SK-N-SH (cell line): ENCODE results near the gene ZG16. TPM values are rescaled to one million over a fixed set of nuclear protein-coding genes. Genes with fewer than 3 reads are reported as not detected.
"Not testable (repeated sequence)": the region's sequence is repeated elsewhere in the genome, so short reads cannot be mapped to it uniquely, and the experiment has no call there.

Experiments used
- CTCF ChIA-PET: fragments of 300-600, 350-600 bp; formaldehyde crosslinking; extraction: SDS; loops from one replicate; lab custom pipeline; 2021; lab: Yijun Ruan, JAX
- POLR2A ChIA-PET: fragments of 350-600 bp; sonication (Branson Sonifier 250); formaldehyde crosslinking; extraction: SDS; loops from one replicate; lab custom pipeline; 2020; ENCODE audit warnings: antibody characterized with exemption, inconsistent platforms; lab: Yijun Ruan, JAX
- DNase-seq: peaks from one replicate; pipeline ENCODE4 v3.0.0; 2012
- H2AFZ ChIP-seq: fragments of 200-600 bp; sonication (generic); 2 replicates; pipeline ENCODE4 v1.8.1; 2016; ENCODE audit warnings: antibody characterized with exemption, mild to moderate bottlenecking, low read depth
- H3F3A ChIP-seq: fragments of 200-600 bp; sonication (generic); replicated peaks from 2 replicates; pipeline ENCODE3; 2016; ENCODE audit warnings: antibody characterized with exemption, mild to moderate bottlenecking; ENCODE audit not compliant: insufficient read depth
- H3K27ac ChIP-seq, 2 experiments: fragments of 200-500 bp in 1 of 2; fragments of 200-600 bp in 1 of 2; sonication (Bioruptor generic) in 1 of 2; sonication (generic), shearing (Covaris generic) in 1 of 2; 2 replicates each; pipeline versions ENCODE4 v1.5.1 to v1.6.1; 2014 to 2016; ENCODE audit warnings: low read depth in 2 of 2, inconsistent platforms in 1 of 2, low read length in 1 of 2, mild to moderate bottlenecking in 1 of 2, mixed read lengths in 1 of 2
- H3K27me3 ChIP-seq: fragments of 200-600 bp; sonication (generic), shearing (Covaris generic); 2 replicates; pipeline ENCODE4 v1.6.1; 2016; ENCODE audit warnings: mixed run types; ENCODE audit not compliant: insufficient read depth
- H3K36me3 ChIP-seq, 2 experiments: fragments of 200-500 bp in 1 of 2; fragments of 200-600 bp in 1 of 2; sonication (Bioruptor generic) in 1 of 2; sonication (generic) in 1 of 2; replicated peaks in 1 of 2; 2 replicates each; pipeline versions ENCODE3 to v1.5.1; 2014 to 2016; ENCODE audit warnings: low read length in 1 of 2, mild to moderate bottlenecking in 1 of 2; ENCODE audit not compliant: insufficient read depth in 2 of 2, control insufficient read depth in 1 of 2
- H3K4me1 ChIP-seq, 2 experiments: fragments of 200-500 bp in 1 of 2; fragments of 200-600 bp in 1 of 2; sonication (Bioruptor generic) in 1 of 2; sonication (generic), shearing (Covaris generic) in 1 of 2; 2 replicates each; pipeline versions ENCODE4 v1.5.1 to v1.6.1; 2014 to 2016; ENCODE audit warnings: low read depth in 1 of 2, low read length in 1 of 2, mixed run types in 1 of 2; ENCODE audit not compliant: insufficient read depth in 2 of 2, control insufficient read depth in 1 of 2
- H3K4me2 ChIP-seq: fragments of 200-600 bp; sonication (generic), shearing (Covaris generic); 2 replicates; pipeline ENCODE4 v1.6.1; 2017; ENCODE audit warnings: mixed run types
- H3K4me3 ChIP-seq, 2 experiments: fragments of 200-500 bp in 1 of 2; fragments of 200-600 bp in 1 of 2; sonication (Bioruptor generic) in 1 of 2; sonication (generic), shearing (Covaris generic) in 1 of 2; 2 replicates each; pipeline versions ENCODE4 v1.5.1 to v1.8.1; 2014 to 2016; ENCODE audit warnings: low read depth in 2 of 2, inconsistent platforms in 1 of 2, low read length in 1 of 2, mild to moderate bottlenecking in 1 of 2, mixed read lengths in 1 of 2, moderate library complexity in 1 of 2
- H3K79me2 ChIP-seq: fragments of 200-600 bp; sonication (generic); 2 replicates; pipeline ENCODE4 v1.8.1; 2017; ENCODE audit warnings: mild to moderate bottlenecking; ENCODE audit not compliant: insufficient read depth
- H3K9ac ChIP-seq: fragments of 200-600 bp; sonication (generic); 2 replicates; pipeline ENCODE4 v1.6.1; 2017; ENCODE audit warnings: mixed run types
- H3K9me2 ChIP-seq: fragments of 200-600 bp; sonication (generic); 2 replicates; pipeline ENCODE4 v1.6.1; 2017; ENCODE audit warnings: mixed run types
- H3K9me3 ChIP-seq: fragments of 200-600 bp; sonication (generic); 2 replicates; pipeline ENCODE4 v1.6.1; 2017; ENCODE audit warnings: mixed run types, mild to moderate bottlenecking, moderate library complexity
- H4K20me1 ChIP-seq: fragments of 200-600 bp; sonication (generic); 2 replicates; pipeline ENCODE4 v1.6.1; 2017; ENCODE audit warnings: mild to moderate bottlenecking, mixed run types; ENCODE audit not compliant: insufficient read depth
- TAF1 ChIP-seq: IDR thresholded peaks from 2 replicates; pipeline ENCODE4 v1.6.1; 2012; ENCODE audit warnings: low read depth, mild to moderate bottlenecking, low read length, moderate library complexity, borderline replicate concordance
- TCF12 ChIP-seq: IDR thresholded peaks from 2 replicates; pipeline ENCODE4 v1.4.0; 2012
- USF2 ChIP-seq: fragments of 150-350 bp; IDR thresholded peaks from 2 replicates; pipeline ENCODE4 v1.6.1; 2017; ENCODE audit warnings: antibody characterized with exemption, low read length, low read depth, borderline replicate concordance
- WGBS: methylation state at CpG from one replicate; pipeline ENCODE4 v1.1.6; 2017; ENCODE audit warnings: low lambda C conversion rate; 5-methylcytosine and 5-hydroxymethylcytosine counted together
- polyA plus RNA-seq, 3 experiments: library from polyadenylated mRNA; depleted of rRNA; stranded (reverse); fragments of >200 nt; gene quantifications; 2 replicates each; pipeline ENCODE4 v1.2.3, GENCODE V29; 2012
- TF ChIP-seq, protein P1 (sequence below): IDR thresholded peaks from 2 replicates; pipeline ENCODE4; 2012
- TF ChIP-seq, protein P2 (sequence below): IDR thresholded peaks from 2 replicates; pipeline ENCODE4 v1.4.0; 2012; ENCODE audit warnings: low read depth, borderline replicate concordance

ZG16 gene
- polyA plus RNA-seq, 1 of the 3 experiments (the other 2 are of a cell fraction) = not detected

DNA sequence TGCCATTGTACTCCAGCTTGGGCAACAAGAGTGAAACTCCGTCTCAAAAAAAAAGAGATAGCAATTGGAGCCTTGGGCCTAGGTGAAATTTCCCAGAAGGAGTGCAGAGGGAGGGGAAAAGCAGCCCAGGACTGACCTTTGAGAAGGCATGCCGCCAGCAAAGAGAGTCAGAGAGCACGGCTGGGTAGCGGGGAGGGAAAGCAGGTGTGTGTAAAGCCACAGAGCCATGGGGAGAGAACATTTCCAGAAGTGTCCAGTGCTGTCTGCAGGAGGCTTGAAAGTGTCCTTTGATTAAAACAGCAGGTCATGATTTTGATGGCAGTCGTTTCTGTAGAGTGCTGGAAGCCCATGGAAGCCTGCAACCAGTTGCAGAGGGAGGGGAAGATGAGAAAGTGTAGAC lies 40.3 kb upstream of the ZG16 start:
- no peak for DNase-seq
- H3K27ac ChIP-seq = no peak overlapping the region
- H3K4me1 ChIP-seq = peaks cover 0 to 3% of the 10 kb centered on the region in 2 experiments; a peak in 1 of 4 replicates
- 61% methylated on average over 5 of the region's 5 CpGs for WGBS
- H3K9ac ChIP-seq = no peak overlapping the region
- ChIA-PET POLR2A (no interaction called here), CTCF (interaction anchor here (0.6 to 2.1 kb wide), 2 partner anchors 8 to 161 kb away, joined by 3 to 6 read pairs; no protein-coding TSS in a partner anchor)
- no peaks in the 10 kb centered on the region for H4K20me1 ChIP-seq
- no peaks in the 10 kb centered on the region for H3K9me3 ChIP-seq
- no peaks in the 10 kb centered on the region for H3K9me2 ChIP-seq
- no peak overlapping the region for H3K4me2 ChIP-seq
- no peak overlapping the region for H3K4me3 ChIP-seq
- H3K36me3 ChIP-seq = no peaks in the 10 kb centered on the region
- TF ChIP-seq TAF1 (no peak), TCF12 (no peak), USF2 (no peak)
- TF ChIP-seq, protein P1, sequence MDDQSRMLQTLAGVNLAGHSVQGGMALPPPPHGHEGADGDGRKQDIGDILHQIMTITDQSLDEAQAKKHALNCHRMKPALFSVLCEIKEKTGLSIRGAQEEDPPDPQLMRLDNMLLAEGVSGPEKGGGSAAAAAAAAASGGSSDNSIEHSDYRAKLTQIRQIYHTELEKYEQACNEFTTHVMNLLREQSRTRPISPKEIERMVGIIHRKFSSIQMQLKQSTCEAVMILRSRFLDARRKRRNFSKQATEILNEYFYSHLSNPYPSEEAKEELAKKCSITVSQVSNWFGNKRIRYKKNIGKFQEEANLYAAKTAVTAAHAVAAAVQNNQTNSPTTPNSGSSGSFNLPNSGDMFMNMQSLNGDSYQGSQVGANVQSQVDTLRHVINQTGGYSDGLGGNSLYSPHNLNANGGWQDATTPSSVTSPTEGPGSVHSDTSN = no peak
- no peaks in the 10 kb centered on the region for H3K79me2 ChIP-seq
- H3F3A ChIP-seq = no peaks in the 10 kb centered on the region
- no peak overlapping the region for H2AFZ ChIP-seq
- peaks cover 9% of the 10 kb centered on the region; the same call in 1 of the 2 replicates for H3K27me3 ChIP-seq

- 57% methylated on average over 2 of the region's 2 CpGs for WGBS
- ChIA-PET CTCF (interaction anchor here (1.1 to 2.1 kb wide), 2 partner anchors 9 to 10 kb away, joined by 3 to 6 read pairs; no protein-coding TSS in a partner anchor), POLR2A (no interaction called here)
These were observed 39.5 kb upstream of the ZG16 start for GRCh38 chr16:29738514-29738913.

DNA sequence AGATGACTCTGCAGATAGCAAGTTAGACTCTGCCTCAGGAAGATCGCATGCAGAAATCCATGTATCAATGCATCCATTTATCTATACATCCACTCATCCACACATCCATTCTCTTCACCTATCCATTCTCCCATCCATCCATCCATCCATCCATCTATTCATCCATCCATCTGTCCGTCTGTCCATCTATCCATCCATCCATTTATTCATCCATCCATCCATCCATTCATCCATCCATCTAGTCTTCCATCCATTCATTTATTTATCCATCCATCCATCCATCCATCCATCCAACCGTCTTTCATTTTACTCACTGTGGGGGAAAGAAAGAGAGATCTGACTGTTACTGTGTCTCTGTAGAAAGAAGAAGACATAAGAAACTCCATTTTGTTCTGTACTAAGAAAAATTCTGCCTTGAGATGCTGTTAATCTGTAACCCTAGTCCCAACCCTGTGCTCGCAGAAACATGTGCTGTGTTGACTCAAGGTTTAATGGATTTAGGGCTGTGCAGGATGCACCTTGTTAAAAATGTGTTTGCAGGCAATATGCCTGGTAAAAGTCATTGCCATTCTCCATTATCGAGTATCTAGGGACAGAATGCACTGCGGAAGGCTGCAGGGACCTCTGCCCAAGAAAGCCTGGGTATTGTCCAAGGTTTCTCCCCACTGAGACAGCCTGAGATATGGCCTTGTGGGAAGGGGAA lies 38.0 kb upstream of the ZG16 start:
- H3F3A ChIP-seq, H3K79me2 ChIP-seq, H3K9ac ChIP-seq, H4K20me1 ChIP-seq, H2AFZ ChIP-seq, DNase-seq, H3K4me2 ChIP-seq, H3K27me3 ChIP-seq, H3K4me1 ChIP-seq, H3K27ac ChIP-seq, H3K9me3 ChIP-seq, H3K4me3 ChIP-seq, H3K9me2 ChIP-seq, H3K36me3 ChIP-seq, POLR2A ChIA-PET: not testable (repeated sequence)
- 65% methylated on average over 6 of the region's 6 CpGs for WGBS
- CTCF ChIA-PET = interaction anchor here (2.1 kb wide), 1 partner anchor 10 kb away, joined by 6 read pairs; no protein-coding TSS in a partner anchor

More at GRCh38 chr16:29738514-29738913, 39.5 kb upstream of the ZG16 start:
- H3K4me2 ChIP-seq = no peak overlapping the region
- H3K36me3 ChIP-seq = no peaks in the 10 kb centered on the region
- H3K79me2 ChIP-seq = no peaks in the 10 kb centered on the region
- no peak overlapping the region for H3K27ac ChIP-seq
- no peak for DNase-seq
- H2AFZ ChIP-seq = no peak overlapping the region
- no peak overlapping the region for H3K4me3 ChIP-seq
- H3F3A ChIP-seq = no peaks in the 10 kb centered on the region
- no peak overlapping the region for H3K9ac ChIP-seq
- H4K20me1 ChIP-seq = no peaks in the 10 kb centered on the region
- H3K9me3 ChIP-seq = no peaks in the 10 kb centered on the region
- peaks cover 0 to 3% of the 10 kb centered on the region in 2 experiments; a peak in 1 of 4 replicates for H3K4me1 ChIP-seq
- peaks cover 8% of the 10 kb centered on the region; the same call in 1 of the 2 replicates for H3K27me3 ChIP-seq
- TF ChIP-seq, protein P2, sequence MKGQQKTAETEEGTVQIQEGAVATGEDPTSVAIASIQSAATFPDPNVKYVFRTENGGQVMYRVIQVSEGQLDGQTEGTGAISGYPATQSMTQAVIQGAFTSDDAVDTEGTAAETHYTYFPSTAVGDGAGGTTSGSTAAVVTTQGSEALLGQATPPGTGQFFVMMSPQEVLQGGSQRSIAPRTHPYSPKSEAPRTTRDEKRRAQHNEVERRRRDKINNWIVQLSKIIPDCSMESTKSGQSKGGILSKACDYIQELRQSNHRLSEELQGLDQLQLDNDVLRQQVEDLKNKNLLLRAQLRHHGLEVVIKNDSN = no peak
- no peaks in the 10 kb centered on the region for H3K9me2 ChIP-seq

GRCh38 chr16:29740630-29741015 lies 37.4 kb upstream of the ZG16 start:
- H3K9me3 ChIP-seq, H3K4me1 ChIP-seq, H4K20me1 ChIP-seq, CTCF ChIA-PET, H2AFZ ChIP-seq, H3K4me3 ChIP-seq, POLR2A ChIA-PET, H3K79me2 ChIP-seq, H3K36me3 ChIP-seq, H3K9ac ChIP-seq, H3F3A ChIP-seq, H3K4me2 ChIP-seq, H3K27ac ChIP-seq, DNase-seq, H3K27me3 ChIP-seq, H3K9me2 ChIP-seq: not testable (repeated sequence)
- 71% methylated on average over 11 of the region's 11 CpGs for WGBS
